Erythroblast (primary cell): ENCODE measurements around the gene CXXC1.
"Not testable (repeated sequence)": the region's sequence is repeated elsewhere in the genome, so short reads cannot be mapped to it uniquely, and the experiment has no call there.

Source experiments
- DNase-seq, 2 experiments: peaks; one replicate each; lab custom pipeline; 2025; lab: John Stamatoyannopoulos, UW
- GATA1 ChIP-seq: IDR thresholded peaks from 2 replicates; pipeline ENCODE4 v1.6.1; 2011; ENCODE audit warnings: low read depth, mild to moderate bottlenecking, control low read depth, low read length, moderate library complexity
- POLR2A ChIP-seq: IDR thresholded peaks from 2 replicates; pipeline ENCODE4 v1.6.1; 2011; ENCODE audit warnings: mild to moderate bottlenecking, low read length

The CXXC1 gene

GRCh38 chr18:50274941-50275340 is 12.6 kb downstream of the CXXC1 start:
- no peak for DNase-seq
- TF ChIP-seq GATA1 (no peak), POLR2A (no peak)

- DNase-seq, result no peak
- TF ChIP-seq GATA1, result no peak
- no peak for TF ChIP-seq POLR2A
Measured at GRCh38 chr18:50274044-50274442, 13.4 kb downstream of the CXXC1 start.

- DNase-seq, result no peak
- TF ChIP-seq POLR2A (no peak), GATA1 (no peak)
Measured at GRCh38 chr18:50273203-50274043, 14.1 kb downstream of the CXXC1 start.

- DNase-seq, result no peak
- TF ChIP-seq GATA1 (no peak), POLR2A (no peak)
Measured at GRCh38 chr18:50272568-50272967, 14.9 kb downstream of the CXXC1 start.

- TF ChIP-seq GATA1, result no peak
- peak; percentile 25 for TF ChIP-seq POLR2A
- peak; percentile 78 to 84 for DNase-seq
Measured at GRCh38 chr18:50268022-50268747, 19.3 kb downstream of the CXXC1 start.

GRCh38 chr18:50266248-50266704 is 21.2 kb downstream of the CXXC1 start, which contains the start of gene CFAP53:
CFAP53 (minus strand) TSS chr18:50266495; CDS start chr18:50266404, 91 bp downstream.
- DNase-seq, result peak; percentile 76 to 85
- TF ChIP-seq POLR2A (peak; percentile 40), GATA1 (no peak)

- no peak for TF ChIP-seq GATA1
- no peak for TF ChIP-seq POLR2A
Measured at GRCh38 chr18:50262977-50263376, 24.5 kb downstream of the CXXC1 start.

GRCh38 chr18:50250935-50251334 is 36.6 kb downstream of the CXXC1 start:
- no peak for DNase-seq
- no peak for TF ChIP-seq POLR2A
- TF ChIP-seq GATA1, result no peak

More at GRCh38 chr18:50262977-50263376, 24.5 kb downstream of the CXXC1 start:
- DNase-seq, result no peak

- no peak for TF ChIP-seq GATA1
- no peak for TF ChIP-seq POLR2A
Measured at GRCh38 chr18:50249576-50249975, 37.9 kb downstream of the CXXC1 start.

GRCh38 chr18:50247561-50247960 is 39.9 kb downstream of the CXXC1 start:
- DNase-seq, result no peak
- TF ChIP-seq GATA1 (no peak), POLR2A (no peak)

More at GRCh38 chr18:50249576-50249975, 37.9 kb downstream of the CXXC1 start:
- DNase-seq, result no peak

- not testable (repeated sequence) for DNase-seq
Measured at GRCh38 chr18:50241768-50242167, 45.7 kb downstream of the CXXC1 start.

GRCh38 chr18:50240080-50240563 is 47.4 kb downstream of the CXXC1 start:
- TF ChIP-seq POLR2A (no peak), GATA1 (no peak)
- no peak for DNase-seq

- DNase-seq, result no peak
- TF ChIP-seq POLR2A (no peak), GATA1 (no peak)
Measured at GRCh38 chr18:50232419-50232818, 55.1 kb downstream of the CXXC1 start.
